Esophagus squamous epithelium (tissue), 5 donors: ENCODE data around the gene PHF19. TPM values are rescaled to one million over a fixed set of nuclear protein-coding genes. Genes with fewer than 3 reads are reported as not detected.
A peak's percentile ranks its signal among the peaks of the same experiment; 100 is the strongest.

ENCODE experiments used
- DNase-seq: peaks from one replicate; lab custom pipeline; 2025; lab: John Stamatoyannopoulos, UW
- H3K27ac ChIP-seq, 4 donors: fragments of 200-600 bp; sonication (generic); one replicate each; pipeline ENCODE4 v1.5.1; 2016 to 2019; ENCODE audit warnings: mild to moderate bottlenecking in 1 of 4
- H3K27me3 ChIP-seq, 4 donors: fragments of 200-600 bp; sonication (generic); 1 replicate in 3 of 4; 2 replicates in 1 of 4; pipeline versions ENCODE4 v1.5.1 to v1.6.0; 2017 to 2021; ENCODE audit warnings: antibody characterized with exemption in 1 of 4
- H3K36me3 ChIP-seq, 3 donors: fragments of 200-600 bp; sonication (generic); one replicate each; pipeline ENCODE4 v1.5.1; 2016 to 2019
- H3K4me1 ChIP-seq, 3 donors: fragments of 200-600 bp; sonication (generic); one replicate each; pipeline ENCODE4 v1.5.1; 2017 to 2019
- H3K4me3 ChIP-seq, 4 donors: fragments of 200-600 bp; sonication (generic); 1 replicate in 3 of 4; 2 replicates in 1 of 4; pipeline ENCODE4 v1.5.1; 2016 to 2019; ENCODE audit warnings: mild to moderate bottlenecking in 2 of 4, moderate library complexity in 1 of 4
- H3K9me3 ChIP-seq, 3 donors: fragments of 200-600 bp; sonication (generic); one replicate each; pipeline ENCODE4 v1.5.1; 2016 to 2019
- POLR2A ChIP-seq, 4 donors: fragments of 450-650 bp; IDR thresholded peaks; one replicate each; pipeline ENCODE4 v1.6.1; 2017; ENCODE audit warnings: antibody characterized with exemption in 4 of 4, mild to moderate bottlenecking in 4 of 4, moderate library complexity in 3 of 4
- WGBS, 2 donors: methylation state at CpG; one replicate each; pipeline ENCODE4 v1.1.5; 2018; 5-methylcytosine and 5-hydroxymethylcytosine counted together
- intact Hi-C: fragments of 100-400 bp; cut with DNase I; formaldehyde crosslinking; loops from one replicate; pipeline ENCODE4 v1.15.0; 2022
- total RNA-seq, 4 donors: library from RNA; depleted of rRNA; stranded (reverse); fragments of >200 nt; gene quantifications; one replicate each; pipeline ENCODE4 v1.1.0, GENCODE V29; 2016
- TF ChIP-seq, protein P1 (sequence below), 6 experiments: fragments of 450-650 bp in 4 of 6; fragments of 200-600 bp in 2 of 6; sonication (generic) in 2 of 6; IDR thresholded peaks; one replicate each; pipeline ENCODE4 v1.5.1; 2016 to 2019; ENCODE audit warnings: antibody characterized with exemption in 6 of 6, mild to moderate bottlenecking in 4 of 6, moderate library complexity in 4 of 6
- donor health status: DM: yes; HTN: yes; CAD: no.

The PHF19 gene
- total RNA-seq, result 10 to 100 TPM; 12.8 to 40.0 (median 30.9) TPM

DNA sequence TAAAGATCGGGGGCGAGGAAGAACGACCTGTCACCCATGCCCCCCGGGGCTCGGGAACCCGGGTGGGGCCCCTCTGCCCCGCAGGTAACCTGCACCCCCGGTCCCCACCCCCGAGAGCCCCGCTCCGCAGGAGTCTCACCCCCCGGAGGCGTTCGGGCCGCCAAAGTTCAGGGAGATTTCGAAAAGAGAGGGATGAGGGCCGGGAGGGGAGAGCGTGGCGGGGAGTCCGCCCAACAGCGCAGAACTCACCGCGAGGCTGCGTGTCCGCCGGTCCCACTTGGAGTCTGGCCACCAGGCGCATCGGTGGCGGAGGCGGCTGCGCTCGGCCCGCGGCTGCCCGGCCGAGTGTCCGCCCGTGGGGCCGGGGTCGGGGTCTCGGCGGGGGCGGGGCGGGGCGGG is at the start of gene PHF19:
PHF19 (minus strand) TSS at position 347 of the 399 bp plus-strand sequence. CDS start 2,447 bp downstream, outside the sequence.
- Histone ChIP-seq H3K27me3 (no peaks in the 10 kb centered on the region), H3K4me1 (peaks cover 13 to 54% (median 20%) of the 10 kb centered on the region in 3 donors), H3K9me3 (no peaks in the 10 kb centered on the region), H3K4me3 (peak within 1 kb of the TSS; percentile 74 to 87 (median 80)), H3K27ac (peak within 1 kb of the TSS; percentile 97 to 100 (median 98)), H3K36me3 (peaks cover 0 to 27% (median 0%) of the 10 kb centered on the region in 3 donors)
- TF ChIP-seq, protein P1, sequence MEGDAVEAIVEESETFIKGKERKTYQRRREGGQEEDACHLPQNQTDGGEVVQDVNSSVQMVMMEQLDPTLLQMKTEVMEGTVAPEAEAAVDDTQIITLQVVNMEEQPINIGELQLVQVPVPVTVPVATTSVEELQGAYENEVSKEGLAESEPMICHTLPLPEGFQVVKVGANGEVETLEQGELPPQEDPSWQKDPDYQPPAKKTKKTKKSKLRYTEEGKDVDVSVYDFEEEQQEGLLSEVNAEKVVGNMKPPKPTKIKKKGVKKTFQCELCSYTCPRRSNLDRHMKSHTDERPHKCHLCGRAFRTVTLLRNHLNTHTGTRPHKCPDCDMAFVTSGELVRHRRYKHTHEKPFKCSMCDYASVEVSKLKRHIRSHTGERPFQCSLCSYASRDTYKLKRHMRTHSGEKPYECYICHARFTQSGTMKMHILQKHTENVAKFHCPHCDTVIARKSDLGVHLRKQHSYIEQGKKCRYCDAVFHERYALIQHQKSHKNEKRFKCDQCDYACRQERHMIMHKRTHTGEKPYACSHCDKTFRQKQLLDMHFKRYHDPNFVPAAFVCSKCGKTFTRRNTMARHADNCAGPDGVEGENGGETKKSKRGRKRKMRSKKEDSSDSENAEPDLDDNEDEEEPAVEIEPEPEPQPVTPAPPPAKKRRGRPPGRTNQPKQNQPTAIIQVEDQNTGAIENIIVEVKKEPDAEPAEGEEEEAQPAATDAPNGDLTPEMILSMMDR (IDR thresholded peaks at IDR 0.05), result no peak
- no peak for TF ChIP-seq POLR2A (IDR thresholded peaks at IDR 0.05)
- DNase-seq, result no peak
- WGBS, 2 donors, result 0% methylated on average over 8 of the region's 45 CpGs; no CpG with 5 or more reads in 1 of the 2 donors
- intact Hi-C loops, result loop anchor here (5.0 kb wide), 1 partner anchor 60 kb away; no protein-coding TSS in a partner anchor

DNA sequence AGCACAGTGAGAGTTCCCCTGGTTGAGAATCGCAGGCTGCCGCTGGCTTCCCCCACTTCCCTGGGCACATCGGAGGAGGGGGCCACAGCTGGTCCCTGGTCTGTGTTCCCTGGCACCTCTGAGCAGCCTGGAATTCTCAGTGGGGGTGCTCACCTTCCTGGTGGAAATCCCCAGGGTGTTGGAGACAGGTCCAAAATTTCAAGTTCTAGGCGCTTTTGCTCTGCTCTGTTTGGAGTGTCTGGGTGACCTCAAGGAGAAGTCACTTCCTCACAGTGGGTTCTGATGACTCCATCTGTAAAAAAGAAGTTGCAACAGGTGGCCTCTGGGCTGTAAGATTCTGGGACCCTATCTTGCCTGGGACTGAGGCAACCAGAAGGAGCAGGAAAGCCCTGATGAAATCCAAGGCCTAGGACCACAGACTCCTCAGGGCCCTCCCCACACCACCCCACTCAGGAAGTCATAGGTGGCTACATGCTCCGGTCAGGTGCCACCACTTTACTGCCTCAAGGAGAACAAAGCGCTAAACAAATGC is 49.5 kb upstream of the PHF19 start, which contains the start of gene TRAF1:
TRAF1 (minus strand) TSS at position 400 of the 532 bp plus-strand sequence. CDS start 721 bp downstream, outside the sequence.
- Histone ChIP-seq H3K27ac (peak within 1 kb of the TSS; percentile 91 to 97 (median 94)), H3K4me3 (peak within 1 kb of the TSS in 2 of 4 donors; percentile 29 to 46), H3K36me3 (no peaks in the 10 kb centered on the region), H3K27me3 (no peaks in the 10 kb centered on the region), H3K4me1 (peaks cover 7 to 63% (median 34%) of the 10 kb centered on the region in 3 donors), H3K9me3 (no peaks in the 10 kb centered on the region)
- intact Hi-C loops, result no loop called here
- TF ChIP-seq, protein P1 (IDR thresholded peaks at IDR 0.05), result no peak
- TF ChIP-seq POLR2A (IDR thresholded peaks at IDR 0.05), result no peak
- DNase-seq, result no peak
- 55 to 63% methylated on average over 2 to 5 of the region's 6 CpGs for WGBS, 2 donors

DNA sequence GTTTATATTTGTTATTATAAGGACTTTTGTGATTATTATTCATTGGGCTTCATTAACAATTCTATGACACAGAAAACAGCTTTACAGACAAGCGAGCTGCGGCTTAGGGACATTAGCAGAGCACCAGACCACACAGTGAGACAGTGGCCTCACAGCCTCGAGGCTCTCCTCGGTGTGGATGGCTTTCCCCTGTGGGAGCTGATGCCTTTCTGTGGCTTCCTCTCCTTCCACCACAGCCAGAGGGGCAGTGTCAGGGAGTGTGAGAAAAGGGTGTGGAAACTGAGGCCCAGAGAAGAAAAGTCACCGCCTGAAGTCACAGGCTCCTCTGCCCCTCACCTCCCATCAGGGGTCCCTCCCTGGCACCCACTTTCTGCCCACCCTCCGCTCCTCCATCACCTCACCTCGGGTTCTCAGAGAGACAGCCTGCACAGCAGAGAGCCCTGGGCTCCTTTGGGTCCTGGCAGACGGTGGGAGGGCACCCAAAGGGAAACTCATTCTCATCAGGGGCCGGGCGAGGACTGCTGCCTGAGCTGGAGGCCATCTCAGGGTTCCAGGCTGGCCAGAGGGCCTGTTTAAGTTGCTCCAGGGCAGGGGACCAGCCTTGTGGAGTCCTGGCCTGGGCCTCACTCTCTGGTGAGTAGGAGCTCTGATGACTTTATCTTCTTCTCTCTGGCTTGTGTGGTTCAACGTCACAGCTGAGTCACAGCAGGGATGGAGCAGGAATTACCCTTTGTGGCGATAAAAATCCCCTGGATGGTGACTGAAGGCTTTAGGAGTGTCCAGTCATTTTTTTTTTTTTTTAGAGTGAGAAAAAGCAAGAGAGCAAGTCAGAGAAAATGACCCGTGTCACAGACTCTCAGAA is 48.8 kb upstream of the PHF19 start:
- Histone ChIP-seq H3K27ac (peak overlapping the region; percentile 65 to 97 (median 94)), H3K9me3 (no peaks in the 10 kb centered on the region), H3K4me1 (peaks cover 7 to 63% (median 29%) of the 10 kb centered on the region in 3 donors), H3K4me3 (peak overlapping the region in 2 of 4 donors; percentile 29 to 46), H3K36me3 (no peaks in the 10 kb centered on the region), H3K27me3 (no peaks in the 10 kb centered on the region)
- no peak for DNase-seq
- TF ChIP-seq, protein P1 (IDR thresholded peaks at IDR 0.05), result no peak
- TF ChIP-seq POLR2A (IDR thresholded peaks at IDR 0.05), result peak in 1 of 4 donors; percentile 36
- 42 to 46% methylated on average over 7 to 8 of the region's 13 CpGs for WGBS, 2 donors
- intact Hi-C loops, result no loop called here

DNA sequence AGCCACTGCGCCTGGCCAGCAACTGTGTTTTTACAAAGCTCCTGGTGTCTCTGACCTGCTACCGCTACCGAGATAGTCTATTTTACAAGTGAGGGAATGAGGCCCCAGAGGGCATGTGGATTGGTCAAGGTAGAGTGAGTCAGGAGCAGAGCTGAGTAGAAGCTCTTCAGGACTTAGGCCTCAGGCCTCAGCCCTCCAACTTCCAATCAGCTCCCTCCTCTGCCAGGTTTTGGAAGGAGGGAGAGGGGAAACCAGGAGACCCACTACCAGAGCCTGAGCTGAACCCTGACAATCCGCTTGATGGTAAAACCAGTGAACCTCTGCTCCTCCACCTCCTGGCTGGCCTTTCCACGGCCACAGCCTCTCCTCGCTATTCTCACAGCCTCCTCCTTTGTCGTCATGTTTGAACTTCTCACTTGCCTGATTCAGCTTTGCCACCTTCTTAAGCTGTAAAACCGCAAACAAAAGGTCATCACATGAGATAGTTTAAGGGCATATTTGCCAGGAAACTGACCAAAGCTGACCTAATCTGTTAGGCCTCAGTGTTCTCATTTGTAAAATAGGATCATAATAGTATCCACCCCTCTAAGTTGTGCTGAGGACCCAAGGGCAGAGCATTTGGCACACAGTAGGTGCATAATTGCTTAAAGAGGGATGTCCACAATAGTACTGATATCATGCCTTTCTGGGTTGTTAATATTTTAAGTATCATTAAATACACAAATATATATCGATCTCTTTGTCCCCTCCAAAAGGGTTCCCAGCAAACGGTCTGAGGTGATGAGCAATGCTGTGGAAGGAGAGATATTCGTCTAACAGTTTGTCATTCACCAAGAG is 47.9 kb upstream of the PHF19 start:
- Histone ChIP-seq H3K4me3 (peak overlapping the region in 2 of 4 donors; percentile 29 to 46), H3K27me3 (no peaks in the 10 kb centered on the region), H3K27ac (peak overlapping the region; percentile 65 to 97 (median 89)), H3K36me3 (no peaks in the 10 kb centered on the region), H3K4me1 (peaks cover 7 to 63% (median 33%) of the 10 kb centered on the region in 3 donors), H3K9me3 (no peaks in the 10 kb centered on the region)
- TF ChIP-seq, protein P1 (IDR thresholded peaks at IDR 0.05), result no peak
- no peak for TF ChIP-seq POLR2A (IDR thresholded peaks at IDR 0.05)
- 66 to 67% methylated on average over 8 to 10 of the region's 11 CpGs for WGBS, 2 donors
- no peak for DNase-seq
- intact Hi-C loops, result no loop called here
